Measurements from ENCODE around the gene IVD. TPM values are rescaled to one million over a fixed set of nuclear protein-coding genes. Genes with fewer than 3 reads are reported as not detected.

IVD gene
- total and polyA plus RNA-seq, 4 experiments from 2014 or later: 25.7 to 62.2 (median 41.6) TPM

DNA sequence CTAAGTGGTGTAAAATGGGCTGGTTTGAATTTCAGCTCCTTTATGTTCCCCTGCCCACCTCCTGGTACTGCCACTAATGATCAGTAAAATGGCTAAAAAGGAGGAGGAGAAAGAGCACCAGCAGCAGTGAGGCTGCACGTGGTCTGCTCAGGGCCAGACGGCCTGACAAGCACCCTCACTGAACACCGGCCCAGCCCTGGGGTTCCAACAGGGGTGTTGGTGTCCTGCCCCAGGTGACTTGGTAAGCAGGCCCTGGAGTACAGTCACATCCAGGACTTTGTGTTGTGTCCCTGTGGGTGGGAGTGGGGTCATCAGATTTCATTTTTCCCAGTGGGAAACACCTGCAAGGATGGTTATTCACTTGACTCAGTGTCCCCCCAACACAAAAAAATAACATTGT lies 40.5 kb downstream of the IVD start:
- no peak overlapping the region for H3K27ac ChIP-seq (ENCODE audit: low read depth, low read length)
- ChIA-PET POLR2A (ENCODE audit: partially characterized antibody) (interaction anchor here (0.5 kb wide), 1 partner anchor 32 kb away, joined by 4 read pairs; no protein-coding TSS in a partner anchor), CTCF (ENCODE audit: partially characterized antibody) (interaction anchor here (0.7 kb wide), 1 partner anchor 77 kb away, joined by 3 read pairs; no protein-coding TSS in a partner anchor)
- DNase-seq: no peak
- H3K4me1 ChIP-seq (ENCODE audit: insufficient read depth, low read length): peaks cover 64% of the 10 kb centered on the region
- H3K9me3 Mint-ChIP-seq: no peaks in the 10 kb centered on the region
- H3K27me3 ChIP-seq (ENCODE audit: insufficient read depth, low read length): no peaks in the 10 kb centered on the region
- H3K9me3 ChIP-seq (ENCODE audit: control insufficient read depth in 1 of 2, low read length in 2 of 2): no peaks in the 10 kb centered on the region
- H3K36me3 Mint-ChIP-seq: peaks cover 0 to 5% of the 10 kb centered on the region in 2 donors
- H3K36me3 ChIP-seq (ENCODE audit: insufficient read depth, low read length): no peaks in the 10 kb centered on the region
- H3K27me3 Mint-ChIP-seq: no peaks in the 10 kb centered on the region
- H3K4me3 ChIP-seq (ENCODE audit: low read length in 2 of 2): no peak overlapping the region
- no peak overlapping the region for H3K4me3 Mint-ChIP-seq
- peaks cover 56 to 78% (median 66%) of the 10 kb centered on the region in 4 donors for H3K4me1 Mint-ChIP-seq
- peak overlapping the region in 2 of 7 donors; percentile 17 to 53 for H3K27ac Mint-ChIP-seq
- intact Hi-C loops (cut with micrococcal nuclease): no loop called here

DNA sequence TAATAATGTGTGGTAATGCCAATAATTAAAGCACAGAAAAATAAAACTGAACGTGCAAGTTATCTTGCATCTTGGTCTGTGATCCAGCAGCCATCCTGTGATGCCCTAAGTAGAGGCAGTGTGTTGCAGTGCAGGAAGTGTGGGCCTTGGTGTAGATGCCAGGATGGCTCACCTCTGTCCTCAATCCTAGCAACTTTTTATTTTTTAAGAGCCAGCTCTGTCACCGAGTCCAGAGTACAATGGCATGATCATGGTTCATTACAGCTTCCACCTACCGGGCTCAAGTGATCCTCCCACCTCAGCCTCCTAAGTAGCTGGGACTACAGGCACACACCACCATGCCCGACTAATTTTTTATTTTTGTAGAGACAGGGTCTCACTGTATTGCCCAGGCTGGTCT lies 42.8 kb downstream of the IVD start:
- H3K9me3 Mint-ChIP-seq: no peaks in the 10 kb centered on the region
- Histone ChIP-seq H3K36me3 (ENCODE audit: insufficient read depth, low read length) (no peaks in the 10 kb centered on the region), H3K27ac (ENCODE audit: low read depth, low read length) (no peak overlapping the region), H3K9me3 (ENCODE audit: control insufficient read depth in 1 of 2, low read length in 2 of 2) (no peaks in the 10 kb centered on the region), H3K27me3 (ENCODE audit: insufficient read depth, low read length) (no peaks in the 10 kb centered on the region), H3K4me1 (ENCODE audit: insufficient read depth, low read length) (peaks cover 75% of the 10 kb centered on the region), H3K4me3 (ENCODE audit: low read length in 2 of 2) (no peak overlapping the region)
- no peaks in the 10 kb centered on the region for H3K27me3 Mint-ChIP-seq
- peak overlapping the region in 1 of 8 donors; percentile 34 for H3K4me3 Mint-ChIP-seq
- H3K4me1 Mint-ChIP-seq: peaks cover 68 to 89% (median 76%) of the 10 kb centered on the region in 4 donors
- POLR2A ChIA-PET (ENCODE audit: partially characterized antibody): no interaction called here
- H3K27ac Mint-ChIP-seq: peak overlapping the region in 4 of 7 donors; percentile 14 to 56 (median 38)
- CTCF ChIA-PET (ENCODE audit: partially characterized antibody): no interaction called here
- no peak for DNase-seq
- H3K36me3 Mint-ChIP-seq: no peaks in the 10 kb centered on the region
- intact Hi-C loops (cut with micrococcal nuclease): no loop called here

DNA sequence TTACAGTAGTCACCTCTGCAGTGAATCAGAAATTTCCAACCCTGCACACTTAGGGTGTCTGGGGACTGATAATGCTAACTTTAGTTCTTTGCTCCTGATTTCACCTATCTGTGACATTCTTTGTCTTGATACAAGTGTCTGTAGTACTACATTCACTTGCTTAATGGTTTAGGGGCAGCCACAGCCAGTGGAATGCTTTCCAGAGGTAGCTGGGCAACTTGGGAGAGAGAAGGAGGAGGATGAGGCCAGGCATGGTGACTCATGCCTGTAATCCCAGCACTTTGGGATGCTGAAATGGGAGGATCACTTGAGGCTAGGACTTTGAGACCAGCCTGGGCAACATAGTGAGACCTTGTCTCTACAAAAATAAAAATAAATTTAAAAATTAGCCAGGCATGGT lies 43.7 kb downstream of the IVD start:
- Mint-ChIP-seq H3K4me3 (peak overlapping the region in 2 of 8 donors; percentile 2 to 9), H3K36me3 (no peaks in the 10 kb centered on the region), H3K27ac (peak overlapping the region in 5 of 7 donors; percentile 0 to 88 (median 50)), H3K9me3 (no peaks in the 10 kb centered on the region), H3K4me1 (peaks cover 67 to 89% (median 76%) of the 10 kb centered on the region in 4 donors), H3K27me3 (no peaks in the 10 kb centered on the region)
- Histone ChIP-seq H3K4me1 (ENCODE audit: insufficient read depth, low read length) (peaks cover 75% of the 10 kb centered on the region), H3K27me3 (ENCODE audit: insufficient read depth, low read length) (no peaks in the 10 kb centered on the region), H3K9me3 (ENCODE audit: control insufficient read depth in 1 of 2, low read length in 2 of 2) (no peaks in the 10 kb centered on the region), H3K27ac (ENCODE audit: low read depth, low read length) (no peak overlapping the region), H3K36me3 (ENCODE audit: insufficient read depth, low read length) (no peaks in the 10 kb centered on the region), H3K4me3 (ENCODE audit: low read length in 2 of 2) (no peak overlapping the region)
- ChIA-PET POLR2A (ENCODE audit: partially characterized antibody) (interaction anchor here (0.6 to 6.4 kb wide), 3 partner anchors 8 to 410 kb away, joined by 3 to 94 read pairs (median 21); partner anchors contain the start of gene BAHD1), CTCF (ENCODE audit: partially characterized antibody) (interaction anchor here (0.6 to 2.0 kb wide), 2 partner anchors 9 to 493 kb away, joined by 4 to 10 read pairs; partner anchors contain the start of gene BAHD1)
- intact Hi-C loops (cut with micrococcal nuclease): no loop called here
- no peak for DNase-seq

GRCh38 chr15:40450047-40450446 lies 44.5 kb downstream of the IVD start:
- intact Hi-C loops (cut with micrococcal nuclease): no loop called here
- ChIA-PET POLR2A (ENCODE audit: partially characterized antibody) (interaction anchor here (5.6 to 6.4 kb wide), 2 partner anchors 9 to 14 kb away, joined by 21 to 94 read pairs; partner anchors contain the start of gene BAHD1), CTCF (ENCODE audit: partially characterized antibody) (interaction anchor here (0.6 to 2.0 kb wide), 4 partner anchors 10 to 492 kb away, joined by 3 to 10 read pairs (median 5); partner anchors contain the start of gene BAHD1)
- Histone ChIP-seq H3K36me3 (ENCODE audit: insufficient read depth, low read length) (no peaks in the 10 kb centered on the region), H3K4me3 (ENCODE audit: low read length in 2 of 2) (no peak overlapping the region), H3K9me3 (ENCODE audit: control insufficient read depth in 1 of 2, low read length in 2 of 2) (no peaks in the 10 kb centered on the region), H3K4me1 (ENCODE audit: insufficient read depth, low read length) (peaks cover 75% of the 10 kb centered on the region), H3K27ac (ENCODE audit: low read depth, low read length) (no peak overlapping the region), H3K27me3 (ENCODE audit: insufficient read depth, low read length) (no peaks in the 10 kb centered on the region)
- H3K36me3 Mint-ChIP-seq: no peaks in the 10 kb centered on the region
- H3K4me3 Mint-ChIP-seq: peak overlapping the region in 3 of 8 donors; percentile 35 to 46 (median 39)
- H3K27me3 Mint-ChIP-seq: no peaks in the 10 kb centered on the region
- no peaks in the 10 kb centered on the region for H3K9me3 Mint-ChIP-seq
- peaks cover 65 to 89% (median 76%) of the 10 kb centered on the region in 4 donors for H3K4me1 Mint-ChIP-seq
- H3K27ac Mint-ChIP-seq: peak overlapping the region; percentile 29 to 81 (median 70)
- no peak for DNase-seq

DNA sequence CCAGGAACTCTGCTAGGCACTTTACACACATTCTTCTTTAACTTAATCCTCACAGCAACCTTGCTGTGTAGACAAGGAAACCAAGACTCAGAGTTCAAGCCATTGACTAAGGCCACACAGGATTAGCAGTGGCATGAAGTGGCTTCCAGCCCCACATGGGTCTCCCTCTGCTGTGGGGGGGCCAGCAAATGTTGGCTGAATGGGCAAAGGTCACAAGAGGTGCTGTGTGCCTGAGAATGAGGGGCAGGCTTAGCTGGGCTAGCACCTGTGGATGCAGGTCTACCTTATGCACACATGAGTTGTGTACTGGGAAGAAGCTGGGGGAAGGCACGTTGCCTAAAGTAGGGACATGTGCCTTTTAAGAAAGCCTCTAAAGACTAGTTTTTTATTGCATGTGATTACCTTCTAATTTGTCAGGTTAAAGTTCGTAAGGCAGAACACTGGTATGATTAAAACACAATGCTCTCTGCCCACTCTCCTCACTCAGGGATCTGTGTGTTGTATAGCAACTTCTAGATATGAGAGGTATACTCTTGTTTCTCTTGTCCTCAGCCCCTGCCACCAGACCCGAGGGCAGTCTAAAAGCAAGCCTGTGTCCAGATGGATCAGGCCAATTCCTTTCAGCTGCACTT lies 46.0 kb downstream of the IVD start:
- Mint-ChIP-seq H3K36me3 (no peaks in the 10 kb centered on the region), H3K27ac (peak overlapping the region; percentile 59 to 93 (median 89)), H3K27me3 (no peaks in the 10 kb centered on the region), H3K9me3 (no peaks in the 10 kb centered on the region), H3K4me1 (peaks cover 70 to 92% (median 80%) of the 10 kb centered on the region in 4 donors), H3K4me3 (peak overlapping the region in 7 of 8 donors; percentile 47 to 89 (median 85))
- intact Hi-C loops (cut with micrococcal nuclease): no loop called here
- POLR2A ChIA-PET (ENCODE audit: partially characterized antibody): interaction anchor here (5.6 to 6.4 kb wide), 2 partner anchors 10 to 16 kb away, joined by 21 to 94 read pairs; partner anchors contain the start of gene BAHD1
- CTCF ChIA-PET (ENCODE audit: partially characterized antibody): interaction anchor here (1.0 to 1.9 kb wide), 4 partner anchors 13 to 1453 kb away, joined by 3 to 6 read pairs (median 3); no protein-coding TSS in a partner anchor
- Histone ChIP-seq H3K4me1 (ENCODE audit: insufficient read depth, low read length) (peaks cover 79% of the 10 kb centered on the region), H3K36me3 (ENCODE audit: insufficient read depth, low read length) (no peaks in the 10 kb centered on the region), H3K9me3 (ENCODE audit: control insufficient read depth in 1 of 2, low read length in 2 of 2) (no peaks in the 10 kb centered on the region), H3K27ac (ENCODE audit: low read depth, low read length) (peak overlapping the region; percentile 5), H3K27me3 (ENCODE audit: insufficient read depth, low read length) (no peaks in the 10 kb centered on the region), H3K4me3 (ENCODE audit: low read length in 2 of 2) (no peak overlapping the region)
- DNase-seq: no peak

- H3K9me3 ChIP-seq (ENCODE audit: control insufficient read depth in 1 of 2, low read length in 2 of 2): no peaks in the 10 kb centered on the region
- no peaks in the 10 kb centered on the region for H3K27me3 Mint-ChIP-seq
- ChIA-PET CTCF (ENCODE audit: partially characterized antibody) (interaction anchor here (1.1 to 1.3 kb wide), 4 partner anchors 8 to 28 kb away, joined by 3 to 4 read pairs (median 3); no protein-coding TSS in a partner anchor), POLR2A (ENCODE audit: partially characterized antibody) (interaction anchor here (0.9 to 6.4 kb wide), 3 partner anchors 8 to 16 kb away, joined by 4 to 94 read pairs (median 21); partner anchors contain the start of gene BAHD1)
- H3K4me3 Mint-ChIP-seq: peak overlapping the region; percentile 58 to 89 (median 84)
- no peak overlapping the region for H3K27ac ChIP-seq (ENCODE audit: low read depth, low read length)
- H3K4me3 ChIP-seq (ENCODE audit: low read length in 2 of 2): no peak overlapping the region
- H3K4me1 Mint-ChIP-seq: peaks cover 66 to 95% (median 79%) of the 10 kb centered on the region in 4 donors
- H3K9me3 Mint-ChIP-seq: no peaks in the 10 kb centered on the region
- H3K27me3 ChIP-seq (ENCODE audit: insufficient read depth, low read length): no peaks in the 10 kb centered on the region
- peaks cover 81% of the 10 kb centered on the region for H3K4me1 ChIP-seq (ENCODE audit: insufficient read depth, low read length)
- peak overlapping the region; percentile 59 to 93 (median 88) for H3K27ac Mint-ChIP-seq
- intact Hi-C loops (cut with micrococcal nuclease): no loop called here
- no peaks in the 10 kb centered on the region for H3K36me3 ChIP-seq (ENCODE audit: insufficient read depth, low read length)
- H3K36me3 Mint-ChIP-seq: no peaks in the 10 kb centered on the region
- DNase-seq: no peak
Observed at GRCh38 chr15:40452296-40453090, 46.9 kb downstream of the IVD start.

All from CD4-positive, alpha-beta memory T cell (primary cell).